H9 (cell line): ENCODE results near the gene TMEM175. TPM values are rescaled to one million over a fixed set of nuclear protein-coding genes. Genes with fewer than 3 reads are reported as not detected.

Experiments
- DNase-seq: peaks from one replicate; pipeline ENCODE4 v3.0.0-alpha.2; 2017
- H2AFZ ChIP-seq: one replicate; pipeline ENCODE4 v1.6.1; 2013; ENCODE audit warnings: mild to moderate bottlenecking, low read length, control low read depth, moderate library complexity
- H2AK5ac ChIP-seq: 2 replicates; pipeline ENCODE4 v1.6.1; 2013; ENCODE audit warnings: low read length, control low read depth, mixed read lengths; ENCODE audit not compliant: insufficient read length
- H2BK120ac ChIP-seq: one replicate; pipeline ENCODE4 v1.6.1; 2013; ENCODE audit warnings: low read depth, mild to moderate bottlenecking, low read length, control low read depth, inconsistent platforms; ENCODE audit not compliant: poor library complexity, severe bottlenecking
- H2BK12ac ChIP-seq: 2 replicates; pipeline ENCODE4 v1.6.1; 2013; ENCODE audit warnings: low read length, control low read depth, mixed read lengths, low read depth; ENCODE audit not compliant: insufficient read length
- H2BK15ac ChIP-seq: 2 replicates; pipeline ENCODE4 v1.6.1; 2013; ENCODE audit warnings: low read depth, low read length, control low read depth
- H2BK20ac ChIP-seq: one replicate; pipeline ENCODE4 v1.6.1; 2013; ENCODE audit warnings: low read depth, mild to moderate bottlenecking, low read length, control low read depth, inconsistent platforms; ENCODE audit not compliant: poor library complexity, severe bottlenecking
- H2BK5ac ChIP-seq: 2 replicates; pipeline ENCODE4 v1.6.1; 2013; ENCODE audit warnings: low read length, control low read depth, mixed read lengths; ENCODE audit not compliant: insufficient read length
- H3K14ac ChIP-seq: 2 replicates; pipeline ENCODE4 v1.6.1; 2013; ENCODE audit warnings: low read length, control low read depth; ENCODE audit not compliant: insufficient read depth
- H3K18ac ChIP-seq: 2 replicates; pipeline ENCODE4 v1.6.1; 2013; ENCODE audit warnings: low read depth, mild to moderate bottlenecking, mixed read lengths, low read length, control low read depth; ENCODE audit not compliant: insufficient read length
- H3K23ac ChIP-seq: 2 replicates; pipeline ENCODE4 v1.6.1; 2013; ENCODE audit warnings: low read length, control low read depth, mixed read lengths, low read depth; ENCODE audit not compliant: insufficient read length
- H3K23me2 ChIP-seq: 2 replicates; pipeline ENCODE4 v1.6.1; 2013; ENCODE audit warnings: low read depth, mild to moderate bottlenecking, mixed read lengths, low read length, control low read depth; ENCODE audit not compliant: insufficient read length, poor library complexity, severe bottlenecking
- H3K27ac ChIP-seq: 2 replicates; pipeline ENCODE4 v1.5.1; 2013; ENCODE audit warnings: low read length, control low read depth, mixed read lengths, low read depth; ENCODE audit not compliant: insufficient read length
- H3K27me3 ChIP-seq: 2 replicates; pipeline ENCODE4 v1.6.1; 2013; ENCODE audit warnings: low read length, control low read depth, inconsistent platforms; ENCODE audit not compliant: insufficient read depth
- H3K4ac ChIP-seq: 2 replicates; pipeline ENCODE4 v1.6.1; 2013; ENCODE audit warnings: low read depth, mild to moderate bottlenecking, control low read depth, inconsistent platforms, low read length, moderate library complexity
- H3K4me1 ChIP-seq: 2 replicates; pipeline ENCODE4 v1.6.1; 2013; ENCODE audit warnings: low read length, control low read depth, inconsistent platforms; ENCODE audit not compliant: insufficient read depth
- H3K4me2 ChIP-seq: 2 replicates; pipeline ENCODE4 v1.6.1; 2013; ENCODE audit warnings: low read length, control low read depth, mixed read lengths; ENCODE audit not compliant: insufficient read length, insufficient read depth
- H3K56ac ChIP-seq: 2 replicates; pipeline ENCODE4 v1.6.1; 2013; ENCODE audit warnings: low read depth, mild to moderate bottlenecking, mixed read lengths, low read length, control low read depth; ENCODE audit not compliant: insufficient read length
- H3K79me1 ChIP-seq: 2 replicates; pipeline ENCODE4 v1.6.1; 2013; ENCODE audit warnings: low read depth, mild to moderate bottlenecking, moderate library complexity, low read length, control low read depth, inconsistent platforms; ENCODE audit not compliant: insufficient read depth, poor library complexity, severe bottlenecking
- H3K79me2 ChIP-seq: 2 replicates; pipeline ENCODE4 v1.6.1; 2013; ENCODE audit warnings: low read length, control low read depth, inconsistent platforms; ENCODE audit not compliant: insufficient read depth
- H3K9ac ChIP-seq: 2 replicates; pipeline ENCODE4 v1.6.1; 2013; ENCODE audit warnings: low read length, control low read depth, mixed read lengths; ENCODE audit not compliant: insufficient read length; ENCODE audit errors: extremely low read depth
- H3K9me3 ChIP-seq: one replicate; pipeline ENCODE4 v1.6.1; 2013; ENCODE audit warnings: low read depth, low read length, inconsistent platforms; ENCODE audit not compliant: control insufficient read depth
- H3T11ph ChIP-seq: one replicate; pipeline ENCODE4 v1.6.1; 2013; ENCODE audit warnings: mild to moderate bottlenecking, low read length, control low read depth, inconsistent platforms
- H4K20me1 ChIP-seq: one replicate; pipeline ENCODE4 v1.6.1; 2013; ENCODE audit not compliant: control insufficient read depth, insufficient read length, insufficient read depth
- H4K5ac ChIP-seq: 2 replicates; pipeline ENCODE4 v1.6.1; 2013; ENCODE audit warnings: low read depth, mild to moderate bottlenecking, mixed read lengths, low read length, control low read depth; ENCODE audit not compliant: insufficient read length
- H4K8ac ChIP-seq: replicated peaks from 2 replicates; pipeline ENCODE4 v1.6.1; 2013; ENCODE audit warnings: low read length, control low read depth, mixed read lengths, low read depth; ENCODE audit not compliant: insufficient read length
- H4K91ac ChIP-seq: 2 replicates; pipeline ENCODE4 v1.6.1; 2013; ENCODE audit warnings: low read depth, mild to moderate bottlenecking, moderate library complexity, mixed read lengths, low read length, control low read depth; ENCODE audit not compliant: insufficient read length
- H3K27ac Mint-ChIP-seq, 3 experiments: 2 replicates in 2 of 3; 3 replicates in 1 of 3; pipeline ENCODE4 v1.8.0; 2020 to 2021; ENCODE audit warnings: mixed read lengths in 3 of 3, mild to moderate bottlenecking in 1 of 3, moderate library complexity in 1 of 3
- H3K27me3 Mint-ChIP-seq: 2 replicates; pipeline ENCODE4 v1.8.0; 2021; ENCODE audit warnings: low read depth, mild to moderate bottlenecking, moderate library complexity, mixed read lengths
- H3K36me3 Mint-ChIP-seq, 3 experiments: 2 replicates in 2 of 3; 3 replicates in 1 of 3; pipeline ENCODE4 v1.8.0; 2020 to 2021; ENCODE audit warnings: low read depth in 3 of 3, mixed read lengths in 3 of 3; ENCODE audit not compliant: insufficient read depth in 1 of 3
- H3K4me1 Mint-ChIP-seq, 2 experiments: 2 replicates each; pipeline ENCODE4 v1.8.0; 2020; ENCODE audit warnings: mixed read lengths in 2 of 2
- H3K4me3 Mint-ChIP-seq, 2 experiments: 2 replicates in 1 of 2; 3 replicates in 1 of 2; pipeline ENCODE4 v1.8.0; 2020 to 2021; ENCODE audit warnings: mild to moderate bottlenecking in 2 of 2, mixed read lengths in 2 of 2, moderate library complexity in 1 of 2
- H3K9me3 Mint-ChIP-seq, 2 experiments: 2 replicates in 1 of 2; 3 replicates in 1 of 2; pipeline ENCODE4 v1.8.0; 2020; ENCODE audit warnings: mild to moderate bottlenecking in 2 of 2, mixed read lengths in 2 of 2, moderate library complexity in 1 of 2
- CTCF ChIP-seq: fragments of 200-600 bp; sonication (generic); conservative IDR thresholded peaks from 3 replicates; pipeline ENCODE4 v1.8.0; 2021; ENCODE audit warnings: antibody characterized with exemption, mild to moderate bottlenecking
- WGBS: extraction: QIAGEN DNeasy Blood & Tissue Kit; methylation state at CpG from one replicate; pipeline ENCODE4 v1.1.7; 2013; ENCODE audit warnings: missing lambda C conversion rate, low lambda C conversion rate, mixed read lengths; ENCODE audit not compliant: insufficient read length; ENCODE audit errors: extremely low coverage; 5-methylcytosine and 5-hydroxymethylcytosine counted together
- total RNA-seq: library from RNA; stranded (reverse); gene quantifications from 2 replicates; pipeline ENCODE4 v1.2.1, GENCODE V29; 2021

The TMEM175 gene
- total RNA-seq, 1 experiment from 2014 or later: 6.4 TPM

DNA sequence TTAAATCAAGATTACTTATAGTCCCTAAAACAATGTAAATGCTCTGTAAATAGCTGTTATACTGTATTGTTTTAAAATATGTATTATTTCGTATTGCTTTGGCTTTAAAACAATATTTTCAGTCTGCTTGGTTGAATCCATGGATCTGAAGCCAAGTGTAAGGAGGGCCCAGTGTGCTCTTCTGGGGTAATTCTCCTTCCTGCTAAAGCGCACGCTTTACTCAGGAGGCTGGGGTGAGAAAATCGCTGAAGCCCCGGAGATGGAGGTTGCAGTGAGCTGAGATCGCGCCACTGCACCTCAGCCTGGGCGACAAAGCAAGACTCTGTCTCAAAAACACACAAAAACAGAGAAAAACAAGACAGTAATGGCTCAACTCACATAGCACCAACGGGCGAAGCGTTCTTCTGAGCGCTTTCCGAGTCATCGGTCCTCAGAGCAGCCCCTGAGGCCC lies 54.2 kb downstream of the TMEM175 start:
- peaks cover 11 to 13% of the 10 kb centered on the region in 2 experiments for H3K4me1 Mint-ChIP-seq

More for the DNA sequence above, 54.2 kb downstream of the TMEM175 start:
- Histone ChIP-seq H3K56ac (no peak overlapping the region), H2BK120ac (no peak overlapping the region), H3K79me1 (no peaks in the 10 kb centered on the region), H4K5ac (no peak overlapping the region), H3K4me2 (peak overlapping the region; percentile 78), H3K23ac (no peak overlapping the region), H2BK20ac (no peak overlapping the region), H3K4me1 (peaks cover 3% of the 10 kb centered on the region; the same call in 1 of the 2 replicates), H3K79me2 (no peaks in the 10 kb centered on the region), H2AFZ (no peak overlapping the region), H2AK5ac (no peak overlapping the region), H2BK15ac (no peak overlapping the region), H3T11ph (no peak overlapping the region), H4K91ac (no peak overlapping the region), H2BK5ac (no peak overlapping the region), H4K8ac (no peak overlapping the region), H3K9ac (peak overlapping the region; percentile 4), H4K20me1 (no peaks in the 10 kb centered on the region), H2BK12ac (no peak overlapping the region), H3K9me3 (no peaks in the 10 kb centered on the region), H3K18ac (no peak overlapping the region), H3K14ac (peak overlapping the region; percentile 30), H3K23me2 (peaks cover 3% of the 10 kb centered on the region), H3K4ac (no peak overlapping the region), H3K27me3 (no peaks in the 10 kb centered on the region; the same call in 1 of the 2 replicates), H3K27ac (no peak overlapping the region)
- DNase-seq: no peak
- no peak for TF ChIP-seq CTCF
- H3K36me3 Mint-ChIP-seq: no peaks in the 10 kb centered on the region
- no CpG with 5 or more reads among the region's 14 CpGs for WGBS
- peaks cover 39% of the 10 kb centered on the region for H3K27me3 Mint-ChIP-seq
- H3K4me3 Mint-ChIP-seq: peak overlapping the region; percentile 75 to 89
- no peak overlapping the region for H3K27ac Mint-ChIP-seq
- H3K9me3 Mint-ChIP-seq: 0 out of 5 replicates have a peak, but pooled peaks cover 0 to 4% of the 10 kb centered on the region in 2 experiments
